Kidney (tissue), 14 donors: ENCODE measurements around the gene KLRF2. TPM values are rescaled to one million over a fixed set of nuclear protein-coding genes. Genes with fewer than 3 reads are reported as not detected.

ENCODE experiments used
- DNase-seq, 5 donors: peaks; one replicate each; pipeline ENCODE4 v3.0.0-alpha.2; 2013 to 2020
- FAIRE-seq: peaks from 2 replicates; lab custom pipeline; 2012; peaks lifted over from hg19 to GRCh38; lab: Jason Lieb, UNC
- H3K27ac ChIP-seq, 2 donors: one replicate each; pipeline ENCODE4 v1.7.0; 2013; ENCODE audit warnings: low read depth in 2 of 2, low read length in 2 of 2, inconsistent platforms in 1 of 2
- H3K27me3 ChIP-seq: one replicate; pipeline ENCODE4 v1.7.1; 2013; ENCODE audit warnings: low read length, inconsistent platforms; ENCODE audit not compliant: control insufficient read depth, insufficient read depth
- H3K36me3 ChIP-seq, 3 donors: one replicate each; pipeline versions ENCODE4 v1.7.0 to v1.7.1; 2013; ENCODE audit warnings: low read length in 3 of 3, control low read depth in 1 of 3, inconsistent platforms in 1 of 3; ENCODE audit not compliant: insufficient read depth in 3 of 3, control insufficient read depth in 2 of 3
- H3K4me1 ChIP-seq, 3 donors: one replicate each; pipeline versions ENCODE4 v1.7.0 to v1.7.1; 2013; ENCODE audit warnings: low read length in 3 of 3, inconsistent platforms in 1 of 3, low read depth in 1 of 3; ENCODE audit not compliant: control insufficient read depth in 2 of 3, insufficient read depth in 2 of 3
- H3K4me3 ChIP-seq, 3 donors: one replicate each; pipeline versions ENCODE4 v1.7.0 to v1.8.1; 2013; ENCODE audit warnings: low read length in 3 of 3, control low read depth in 1 of 3, inconsistent platforms in 1 of 3
- H3K9ac ChIP-seq, 3 donors: one replicate each; pipeline versions ENCODE4 v1.7.0 to v1.7.1; 2013; ENCODE audit warnings: low read length in 3 of 3, control low read depth in 1 of 3, inconsistent platforms in 1 of 3
- H3K9me3 ChIP-seq, 3 donors: one replicate each; pipeline versions ENCODE4 v1.7.0 to v1.7.1; 2013; ENCODE audit warnings: low read length in 3 of 3, control low read depth in 1 of 3, inconsistent platforms in 1 of 3; ENCODE audit not compliant: control insufficient read depth in 2 of 3, insufficient read depth in 1 of 3
- CTCF ChIP-seq: IDR thresholded peaks from 3 replicates; pipeline ENCODE4 v1.5.1; 2012; ENCODE audit warnings: mild to moderate bottlenecking, moderate library complexity, borderline replicate concordance; ENCODE audit not compliant: insufficient read depth; ENCODE audit errors: extremely low read depth
- intact Hi-C: fragments of 100-400 bp; cut with DNase I; formaldehyde crosslinking; loops from one replicate; pipeline ENCODE4 v1.11.1; 2022
- polyA plus RNA-seq: library from polyadenylated mRNA; stranded (reverse); fragments of 350-450 nt; fragmentation: Illumina TruSeq; extraction: RNeasy Lipid Tissue Mini Kit (QIAGEN cat#74804); gene quantifications from one replicate; pipeline ENCODE4 v1.2.3, GENCODE V29; 2014; ENCODE audit warnings: low read depth, low replicate concordance; ENCODE audit not compliant: insufficient read depth
- total RNA-seq: library from RNA; stranded (reverse); fragmentation: NEBNext Ultra II Directional; extraction: Animal tissue kit (Norgen Biotek cat#: 25700); gene quantifications from one replicate; pipeline ENCODE4 v1.2.1, GENCODE V29; 2021
- donor health status: control.
- donor health status: control.
- donor health status: control.
- donor health status: control.
- donor health status: control.
- donor health status: DM: yes; HTN: yes; CAD: no.
- donor health status: Normal renal cell carcinoma (clear cell type).

The KLRF2 gene
- total and polyA plus RNA-seq, 2 donors from 2014 or later, result not detected

GRCh38 chr12:9936591-9936990 lies 55.3 kb downstream of the KLRF2 start:
- intact Hi-C loops, result no loop called here
- no peak overlapping the region for H3K27ac ChIP-seq
- DNase-seq, result no peak
- no peak for TF ChIP-seq CTCF
- H3K9me3 ChIP-seq, result no peaks in the 10 kb centered on the region
- no peaks in the 10 kb centered on the region for H3K36me3 ChIP-seq
- no peaks in the 10 kb centered on the region for H3K27me3 ChIP-seq
- H3K9ac ChIP-seq, result no peak overlapping the region
- no peak for FAIRE-seq
- H3K4me3 ChIP-seq, result no peak overlapping the region
- no peaks in the 10 kb centered on the region for H3K4me1 ChIP-seq

GRCh38 chr12:9940375-9940774 lies 59.1 kb downstream of the KLRF2 start:
- FAIRE-seq (no peak), DNase-seq (peak in 1 of 5 donors; percentile 9)
- Histone ChIP-seq H3K4me3 (no peak overlapping the region), H3K4me1 (no peaks in the 10 kb centered on the region), H3K9ac (no peak overlapping the region), H3K36me3 (no peaks in the 10 kb centered on the region), H3K27ac (no peak overlapping the region), H3K27me3 (no peaks in the 10 kb centered on the region), H3K9me3 (no peaks in the 10 kb centered on the region)
- no peak for TF ChIP-seq CTCF
- intact Hi-C loops, result no loop called here

GRCh38 chr12:9941838-9942237 lies 60.5 kb downstream of the KLRF2 start:
- Histone ChIP-seq H3K27ac (no peak overlapping the region), H3K4me1 (no peaks in the 10 kb centered on the region), H3K27me3 (no peaks in the 10 kb centered on the region), H3K9ac (no peak overlapping the region), H3K36me3 (no peaks in the 10 kb centered on the region), H3K4me3 (no peak overlapping the region), H3K9me3 (no peaks in the 10 kb centered on the region)
- DNase-seq, result no peak
- intact Hi-C loops, result no loop called here
- TF ChIP-seq CTCF, result no peak
- FAIRE-seq, result no peak

GRCh38 chr12:9943240-9943639 lies 62.0 kb downstream of the KLRF2 start:
- H3K9me3 ChIP-seq, result no peaks in the 10 kb centered on the region
- FAIRE-seq (no peak), DNase-seq (peak in 2 of 5 donors; percentile 24 to 61)
- H3K36me3 ChIP-seq, result no peaks in the 10 kb centered on the region
- no peak for TF ChIP-seq CTCF
- H3K27ac ChIP-seq, result no peak overlapping the region
- H3K9ac ChIP-seq, result no peak overlapping the region
- no peak overlapping the region for H3K4me3 ChIP-seq
- intact Hi-C loops, result no loop called here
- H3K4me1 ChIP-seq, result no peaks in the 10 kb centered on the region
- no peaks in the 10 kb centered on the region for H3K27me3 ChIP-seq
